ENCODE measurements around the gene ANKS1A. TPM values are rescaled to one million over a fixed set of nuclear protein-coding genes. Genes with fewer than 3 reads are reported as not detected.

ANKS1A gene
- total RNA-seq, 1 experiment from 2014 or later: 35.0 TPM

- TF ChIP-seq, protein P1, sequence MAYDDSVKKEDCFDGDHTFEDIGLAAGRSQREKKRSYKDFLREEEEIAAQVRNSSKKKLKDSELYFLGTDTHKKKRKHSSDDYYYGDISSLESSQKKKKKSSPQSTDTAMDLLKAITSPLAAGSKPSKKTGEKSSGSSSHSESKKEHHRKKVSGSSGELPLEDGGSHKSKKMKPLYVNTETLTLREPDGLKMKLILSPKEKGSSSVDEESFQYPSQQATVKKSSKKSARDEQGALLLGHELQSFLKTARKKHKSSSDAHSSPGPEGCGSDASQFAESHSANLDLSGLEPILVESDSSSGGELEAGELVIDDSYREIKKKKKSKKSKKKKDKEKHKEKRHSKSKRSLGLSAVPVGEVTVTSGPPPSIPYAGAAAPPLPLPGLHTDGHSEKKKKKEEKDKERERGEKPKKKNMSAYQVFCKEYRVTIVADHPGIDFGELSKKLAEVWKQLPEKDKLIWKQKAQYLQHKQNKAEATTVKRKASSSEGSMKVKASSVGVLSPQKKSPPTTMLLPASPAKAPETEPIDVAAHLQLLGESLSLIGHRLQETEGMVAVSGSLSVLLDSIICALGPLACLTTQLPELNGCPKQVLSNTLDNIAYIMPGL (CRISPR knock-in tag; IDR thresholded peaks at IDR 0.05): no peak
These were observed 172.8 kb downstream of the ANKS1A start (continued) for GRCh38 chr6:35061651-35062410.

DNA sequence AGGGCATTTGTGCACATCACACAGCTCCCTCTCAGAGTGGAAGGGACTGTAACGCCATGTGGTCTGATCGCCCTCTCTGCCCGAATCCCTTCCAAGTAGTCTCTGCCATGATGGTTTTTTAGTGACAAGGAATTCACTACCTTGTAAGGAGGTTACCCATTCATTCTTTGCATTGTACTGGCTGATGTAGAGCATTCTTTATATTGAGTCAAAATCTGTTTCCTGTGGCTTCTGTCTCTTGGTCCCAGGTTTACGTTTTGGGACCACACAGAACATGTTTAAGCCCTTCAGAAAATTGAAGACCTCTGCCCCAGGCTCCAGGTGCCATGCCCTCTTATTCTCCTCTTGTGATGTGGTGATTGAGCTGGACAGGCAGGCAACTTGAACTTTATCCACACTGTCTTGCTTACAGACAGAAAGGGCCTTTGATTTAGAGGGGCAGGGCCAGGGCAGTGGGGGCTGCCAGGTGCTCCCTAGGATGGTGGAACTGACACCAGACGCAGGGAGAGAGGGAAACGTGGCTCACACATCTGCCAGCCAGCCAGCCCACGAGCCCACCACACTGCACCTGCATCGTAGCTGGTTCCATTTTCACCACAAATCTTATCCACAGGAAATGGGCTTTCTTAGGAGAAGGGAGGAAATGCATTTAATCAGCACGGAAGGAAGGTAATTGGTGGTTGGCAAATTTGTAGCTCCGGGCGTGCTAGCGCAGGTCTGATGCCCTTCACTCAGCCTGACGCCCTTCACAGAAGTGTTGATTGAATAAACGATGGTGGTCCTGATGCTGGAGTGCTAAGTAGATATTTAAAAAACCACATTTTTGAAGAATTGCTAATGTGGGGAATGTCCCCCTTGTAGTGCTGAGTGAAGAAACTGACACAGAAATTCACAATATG, 173.9 kb downstream of the ANKS1A start:
- Mint-ChIP-seq H3K4me3 (no peak overlapping the region), H3K4me1 (peaks cover 9% of the 10 kb centered on the region), H3K9me3 (no peaks in the 10 kb centered on the region), H3K27ac (peak overlapping the region; percentile 53; the same call in 1 of the 2 replicates), H3K27me3 (ENCODE audit: low read depth) (no peaks in the 10 kb centered on the region), H3K36me3 (peaks cover 16% of the 10 kb centered on the region)
- DNase-seq (ENCODE audit: low spot score) (no peak), ATAC-seq (no peak)
- ChIA-PET POLR2A (no interaction called here), CTCF (interaction anchor here (0.9 kb wide), 1 partner anchor 77 kb away, joined by 3 read pairs; no protein-coding TSS in a partner anchor)
- TF ChIP-seq ATF2 (CRISPR knock-in tag; IDR thresholded peaks at IDR 0.05; ENCODE audit: borderline replicate concordance, low read depth): no peak
- TF ChIP-seq FOXP4 (CRISPR knock-in tag; IDR thresholded peaks at IDR 0.05): no peak
- TF ChIP-seq FOXP1 (CRISPR knock-in tag; IDR thresholded peaks at IDR 0.05; ENCODE audit: borderline replicate concordance): no peak
- TF ChIP-seq TCF7 (CRISPR knock-in tag; IDR thresholded peaks at IDR 0.05; ENCODE audit: low read depth): no peak
- TF ChIP-seq FOXK1 (CRISPR knock-in tag; IDR thresholded peaks at IDR 0.05): no peak
- TF ChIP-seq, protein P2, sequence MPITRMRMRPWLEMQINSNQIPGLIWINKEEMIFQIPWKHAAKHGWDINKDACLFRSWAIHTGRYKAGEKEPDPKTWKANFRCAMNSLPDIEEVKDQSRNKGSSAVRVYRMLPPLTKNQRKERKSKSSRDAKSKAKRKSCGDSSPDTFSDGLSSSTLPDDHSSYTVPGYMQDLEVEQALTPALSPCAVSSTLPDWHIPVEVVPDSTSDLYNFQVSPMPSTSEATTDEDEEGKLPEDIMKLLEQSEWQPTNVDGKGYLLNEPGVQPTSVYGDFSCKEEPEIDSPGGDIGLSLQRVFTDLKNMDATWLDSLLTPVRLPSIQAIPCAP (CRISPR knock-in tag; IDR thresholded peaks at IDR 0.05): no peak
- no peak for TF ChIP-seq ZNF532 (CRISPR knock-in tag; IDR thresholded peaks at IDR 0.05; ENCODE audit: borderline replicate concordance)
- TF ChIP-seq EMX1 (CRISPR knock-in tag; IDR thresholded peaks at IDR 0.05): no peak
- TF ChIP-seq RORB (CRISPR knock-in tag; IDR thresholded peaks at IDR 0.05): no peak
- no peak for TF ChIP-seq ZNF121 (CRISPR knock-in tag; IDR thresholded peaks at IDR 0.05)
- TF ChIP-seq JUN (CRISPR knock-in tag; IDR thresholded peaks at IDR 0.05): no peak
- no peak for TF ChIP-seq CREM (CRISPR knock-in tag; IDR thresholded peaks at IDR 0.05)
- no peak for TF ChIP-seq ZMAT4 (CRISPR knock-in tag; IDR thresholded peaks at IDR 0.05)
- no peak for TF ChIP-seq ZSCAN18 (CRISPR knock-in tag; IDR thresholded peaks at IDR 0.05)
- TF ChIP-seq ZNF425 (CRISPR knock-in tag; conservative IDR thresholded peaks at IDR 0.05): no peak

All from WTC11 (cell line).